Measurements from ENCODE around the gene CCDC152. TPM values are rescaled to one million over a fixed set of nuclear protein-coding genes. Genes with fewer than 3 reads are reported as not detected.

CCDC152 gene, protein sequence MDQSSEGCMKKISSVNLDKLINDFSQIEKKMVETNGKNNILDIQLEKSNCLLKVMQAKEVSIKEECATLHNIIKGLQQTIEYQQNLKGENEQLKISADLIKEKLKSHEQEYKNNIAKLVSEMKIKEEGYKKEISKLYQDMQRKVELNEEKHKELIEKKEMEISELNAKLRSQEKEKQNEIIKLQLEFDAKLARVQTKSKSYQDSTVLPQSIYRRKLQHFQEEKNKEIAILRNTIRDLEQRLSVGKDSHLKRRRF
- total RNA-seq: 0.68 and 0.96 TPM in 2 replicates

DNA sequence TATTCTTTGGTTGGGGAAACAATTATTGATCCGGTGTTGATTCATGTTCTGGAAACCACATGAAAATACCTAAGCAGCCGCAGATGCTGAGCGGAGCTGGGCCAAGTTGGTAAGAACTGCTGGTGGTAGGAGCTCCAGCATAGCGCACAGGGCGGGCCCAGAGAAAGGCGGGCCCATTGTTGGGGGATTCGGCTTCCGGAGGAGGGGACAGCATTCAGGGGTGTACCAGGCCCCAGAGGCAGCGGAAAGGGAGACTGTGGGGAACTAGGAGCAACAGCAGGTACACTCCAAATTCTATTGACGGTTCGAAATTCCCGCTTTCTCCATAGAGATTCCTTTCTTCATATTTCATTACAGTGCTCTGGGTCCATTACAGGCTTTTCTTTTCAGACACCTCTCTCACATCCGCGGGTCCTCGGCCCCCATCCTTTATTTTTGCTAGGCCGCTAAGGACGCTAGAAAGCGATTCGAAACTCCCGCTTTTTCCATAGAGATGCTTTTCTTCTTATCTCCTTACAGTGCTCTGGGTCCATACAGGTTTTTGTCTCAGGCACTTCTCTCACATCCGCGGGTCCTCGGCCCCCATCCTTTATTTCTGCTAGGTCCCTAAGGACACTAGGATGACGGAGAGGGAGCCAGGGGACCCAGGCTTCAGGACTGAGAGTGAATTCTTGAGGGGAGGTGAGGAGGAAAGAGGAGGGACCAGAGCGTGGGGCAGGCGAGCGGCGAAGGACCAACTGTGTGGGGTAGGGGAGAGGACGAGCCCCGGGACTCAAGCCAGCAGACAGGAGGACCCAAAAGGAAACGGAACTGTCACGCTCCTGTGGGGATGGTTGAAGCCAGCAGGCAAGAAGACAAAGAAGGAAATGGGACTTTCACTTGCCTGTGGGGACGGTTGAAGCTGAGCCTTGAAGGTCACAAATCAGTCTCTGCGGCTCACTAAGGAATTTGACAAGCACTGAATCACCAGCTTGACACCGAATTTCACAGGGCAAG lies at the start of gene CCDC152:
Gene CCDC152, plus strand, starts transcription at position 213 of the 996 bp plus-strand sequence. CDS start 2,304 bp downstream, outside the sequence.
- no peaks in the 10 kb centered on the region for H3K36me3 ChIP-seq (ENCODE audit: control insufficient read depth, insufficient read depth, low read length)
- TF ChIP-seq, protein P1, sequence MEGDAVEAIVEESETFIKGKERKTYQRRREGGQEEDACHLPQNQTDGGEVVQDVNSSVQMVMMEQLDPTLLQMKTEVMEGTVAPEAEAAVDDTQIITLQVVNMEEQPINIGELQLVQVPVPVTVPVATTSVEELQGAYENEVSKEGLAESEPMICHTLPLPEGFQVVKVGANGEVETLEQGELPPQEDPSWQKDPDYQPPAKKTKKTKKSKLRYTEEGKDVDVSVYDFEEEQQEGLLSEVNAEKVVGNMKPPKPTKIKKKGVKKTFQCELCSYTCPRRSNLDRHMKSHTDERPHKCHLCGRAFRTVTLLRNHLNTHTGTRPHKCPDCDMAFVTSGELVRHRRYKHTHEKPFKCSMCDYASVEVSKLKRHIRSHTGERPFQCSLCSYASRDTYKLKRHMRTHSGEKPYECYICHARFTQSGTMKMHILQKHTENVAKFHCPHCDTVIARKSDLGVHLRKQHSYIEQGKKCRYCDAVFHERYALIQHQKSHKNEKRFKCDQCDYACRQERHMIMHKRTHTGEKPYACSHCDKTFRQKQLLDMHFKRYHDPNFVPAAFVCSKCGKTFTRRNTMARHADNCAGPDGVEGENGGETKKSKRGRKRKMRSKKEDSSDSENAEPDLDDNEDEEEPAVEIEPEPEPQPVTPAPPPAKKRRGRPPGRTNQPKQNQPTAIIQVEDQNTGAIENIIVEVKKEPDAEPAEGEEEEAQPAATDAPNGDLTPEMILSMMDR (IDR thresholded peaks at IDR 0.05; ENCODE audit: insufficient read depth, low read length, poor library complexity, severe bottlenecking): no peak
- no peak for DNase-seq (ENCODE audit: low read depth)
- peak within 1 kb of the TSS; percentile 1 for H3K4me3 ChIP-seq (ENCODE audit: low read depth, low read length)
- no peaks in the 10 kb centered on the region for H3K27me3 ChIP-seq (ENCODE audit: control insufficient read depth, insufficient read depth, low read length)

DNA sequence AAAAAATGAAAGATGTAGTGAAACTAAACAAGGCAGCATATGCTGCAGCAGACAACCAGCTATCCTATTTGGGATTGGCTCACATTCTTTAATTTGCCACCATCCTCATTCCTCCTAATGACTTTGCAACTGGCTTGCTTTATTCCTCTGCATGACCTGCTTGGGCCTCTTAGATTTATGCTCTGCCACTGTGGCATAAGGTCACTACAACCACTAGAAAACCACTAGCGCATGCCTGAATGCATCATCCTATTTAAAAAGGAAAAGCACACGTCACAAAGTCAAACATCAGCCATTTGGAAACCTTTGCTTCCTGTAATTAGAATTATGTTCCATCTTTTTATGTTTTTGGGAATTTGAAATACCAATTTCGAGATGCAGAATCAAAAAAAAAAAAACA lies 40.8 kb upstream of the CCDC152 start:
- no peak overlapping the region for H3K4me3 ChIP-seq (ENCODE audit: low read depth, low read length)
- no peaks in the 10 kb centered on the region for H3K36me3 ChIP-seq (ENCODE audit: control insufficient read depth, insufficient read depth, low read length)
- TF ChIP-seq, protein P1 (IDR thresholded peaks at IDR 0.05; ENCODE audit: insufficient read depth, low read length, poor library complexity, severe bottlenecking): no peak
- no peaks in the 10 kb centered on the region for H3K27me3 ChIP-seq (ENCODE audit: control insufficient read depth, insufficient read depth, low read length)
- peak; percentile 4 for DNase-seq (ENCODE audit: low read depth)

DNA sequence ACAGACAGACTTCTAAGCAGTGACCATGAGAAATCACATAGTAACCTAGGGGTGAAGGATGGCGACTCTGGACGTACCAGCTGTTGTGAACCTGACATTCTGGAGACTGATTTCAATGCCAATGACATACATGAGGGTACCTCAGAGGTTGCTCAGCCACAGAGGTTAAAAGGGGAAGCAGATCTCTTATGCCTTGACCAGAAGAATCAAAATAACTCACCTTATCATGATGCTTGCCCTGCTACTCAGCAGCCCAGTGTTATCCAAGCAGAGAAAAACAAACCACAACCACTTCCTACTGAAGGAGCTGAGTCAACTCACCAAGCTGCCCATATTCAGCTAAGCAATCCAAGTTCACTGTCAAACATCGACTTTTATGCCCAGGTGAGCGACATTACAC lies 38.0 kb upstream of the CCDC152 start:
- TF ChIP-seq, protein P1 (IDR thresholded peaks at IDR 0.05; ENCODE audit: insufficient read depth, low read length, poor library complexity, severe bottlenecking): no peak
- H3K27me3 ChIP-seq (ENCODE audit: control insufficient read depth, insufficient read depth, low read length): no peaks in the 10 kb centered on the region
- no peak overlapping the region for H3K4me3 ChIP-seq (ENCODE audit: low read depth, low read length)
- H3K36me3 ChIP-seq (ENCODE audit: control insufficient read depth, insufficient read depth, low read length): no peaks in the 10 kb centered on the region
- peak; percentile 61 for DNase-seq (ENCODE audit: low read depth)

DNA sequence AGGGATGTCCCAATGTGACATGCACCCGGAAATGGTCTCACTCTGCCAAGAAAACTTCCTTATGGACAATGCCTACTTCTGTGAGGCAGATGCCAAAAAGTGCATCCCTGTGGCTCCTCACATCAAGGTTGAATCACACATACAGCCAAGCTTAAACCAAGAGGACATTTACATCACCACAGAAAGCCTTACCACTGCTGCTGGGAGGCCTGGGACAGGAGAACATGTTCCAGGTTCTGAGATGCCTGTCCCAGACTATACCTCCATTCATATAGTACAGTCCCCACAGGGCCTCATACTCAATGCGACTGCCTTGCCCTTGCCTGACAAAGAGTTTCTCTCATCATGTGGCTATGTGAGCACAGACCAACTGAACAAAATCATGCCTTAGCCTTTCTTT lies 37.6 kb upstream of the CCDC152 start:
- H3K36me3 ChIP-seq (ENCODE audit: control insufficient read depth, insufficient read depth, low read length): no peaks in the 10 kb centered on the region
- DNase-seq (ENCODE audit: low read depth): no peak
- H3K27me3 ChIP-seq (ENCODE audit: control insufficient read depth, insufficient read depth, low read length): no peaks in the 10 kb centered on the region
- H3K4me3 ChIP-seq (ENCODE audit: low read depth, low read length): no peak overlapping the region
- TF ChIP-seq, protein P1 (IDR thresholded peaks at IDR 0.05; ENCODE audit: insufficient read depth, low read length, poor library complexity, severe bottlenecking): no peak

DNA sequence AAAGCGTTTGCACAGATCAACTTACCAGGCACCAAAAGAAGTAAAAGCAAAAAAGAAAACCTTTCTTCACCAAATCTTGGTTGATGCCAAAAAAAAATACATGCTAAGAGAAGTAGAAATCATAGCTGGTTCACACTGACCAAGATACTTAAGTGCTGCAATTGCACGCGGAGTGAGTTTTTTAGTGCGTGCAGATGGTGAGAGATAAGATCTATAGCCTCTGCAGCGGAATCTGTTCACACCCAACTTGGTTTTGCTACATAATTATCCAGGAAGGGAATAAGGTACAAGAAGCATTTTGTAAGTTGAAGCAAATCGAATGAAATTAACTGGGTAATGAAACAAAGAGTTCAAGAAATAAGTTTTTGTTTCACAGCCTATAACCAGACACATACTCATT lies 36.4 kb upstream of the CCDC152 start:
- Histone ChIP-seq H3K4me3 (ENCODE audit: low read depth, low read length) (no peak overlapping the region), H3K27me3 (ENCODE audit: control insufficient read depth, insufficient read depth, low read length) (no peaks in the 10 kb centered on the region), H3K36me3 (ENCODE audit: control insufficient read depth, insufficient read depth, low read length) (no peaks in the 10 kb centered on the region)
- no peak for DNase-seq (ENCODE audit: low read depth)
- TF ChIP-seq, protein P1 (IDR thresholded peaks at IDR 0.05; ENCODE audit: insufficient read depth, low read length, poor library complexity, severe bottlenecking): no peak

All from kidney epithelial cell (primary cell).